Parathyroid adenoma (tissue), 2 donors: Measurements from ENCODE around the gene FLT1.

ENCODE experiments used
- H2AFZ ChIP-seq: fragments of 300-600 bp; sonication (generic); one replicate; pipeline ENCODE4 v1.7.0; 2017; ENCODE audit warnings: antibody characterized with exemption, mild to moderate bottlenecking
- H3K27ac ChIP-seq: fragments of 300-600 bp; sonication (generic); one replicate; pipeline ENCODE4 v1.7.0; 2017
- H3K27me3 ChIP-seq: fragments of 300-600 bp; sonication (generic); one replicate; pipeline ENCODE4 v1.7.0; 2017; ENCODE audit warnings: low read length; ENCODE audit not compliant: control insufficient read depth, insufficient read depth
- H3K36me3 ChIP-seq: fragments of 300-600 bp; sonication (generic); one replicate; pipeline ENCODE4 v1.7.0; 2017; ENCODE audit warnings: low read length; ENCODE audit not compliant: control insufficient read depth, insufficient read depth
- H3K4me1 ChIP-seq: fragments of 300-600 bp; sonication (generic); one replicate; pipeline ENCODE4 v1.7.0; 2017; ENCODE audit warnings: control low read depth
- H3K4me2 ChIP-seq: fragments of 300-600 bp; sonication (generic); one replicate; pipeline ENCODE4 v1.7.0; 2017; ENCODE audit warnings: low read length
- H3K4me3 ChIP-seq: fragments of 300-600 bp; sonication (generic); one replicate; pipeline ENCODE4 v1.7.0; 2017; ENCODE audit warnings: low read depth, low read length
- H3K79me2 ChIP-seq: fragments of 300-600 bp; sonication (generic); one replicate; pipeline ENCODE4 v1.7.0; 2017; ENCODE audit warnings: control low read depth
- H3K9ac ChIP-seq: fragments of 300-600 bp; sonication (generic); one replicate; pipeline ENCODE4 v1.7.0; 2017; ENCODE audit warnings: mild to moderate bottlenecking
- H3K9me3 ChIP-seq: fragments of 300-600 bp; sonication (generic); one replicate; pipeline ENCODE4 v1.7.0; 2017; ENCODE audit warnings: low read length; ENCODE audit not compliant: control insufficient read depth
- CTCF ChIP-seq: fragments of 300-600 bp; sonication (generic); IDR thresholded peaks from one replicate; pipeline ENCODE4 v1.7.0; 2017; ENCODE audit warnings: antibody characterized with exemption, mild to moderate bottlenecking
- donor health status: primary hyperparathyroidism.

Gene FLT1

GRCh38 chr13:28529836-28530235 lies 34.9 kb upstream of the FLT1 start:
- TF ChIP-seq CTCF: no peak
- Histone ChIP-seq H3K4me1 (no peaks in the 10 kb centered on the region), H3K9ac (no peak overlapping the region), H3K27ac (no peak overlapping the region), H2AFZ (no peak overlapping the region), H3K36me3 (no peaks in the 10 kb centered on the region), H3K4me2 (no peak overlapping the region), H3K27me3 (no peaks in the 10 kb centered on the region), H3K4me3 (no peak overlapping the region), H3K79me2 (no peaks in the 10 kb centered on the region), H3K9me3 (no peaks in the 10 kb centered on the region)

GRCh38 chr13:28528848-28529247 lies 33.9 kb upstream of the FLT1 start:
- Histone ChIP-seq H3K9ac (no peak overlapping the region), H3K27me3 (no peaks in the 10 kb centered on the region), H3K4me3 (no peak overlapping the region), H3K27ac (no peak overlapping the region), H3K36me3 (no peaks in the 10 kb centered on the region), H3K79me2 (no peaks in the 10 kb centered on the region), H3K4me1 (no peaks in the 10 kb centered on the region), H3K4me2 (no peak overlapping the region), H2AFZ (no peak overlapping the region), H3K9me3 (no peaks in the 10 kb centered on the region)
- TF ChIP-seq CTCF: no peak

GRCh38 chr13:28528388-28528787 lies 33.5 kb upstream of the FLT1 start:
- Histone ChIP-seq H3K9me3 (no peaks in the 10 kb centered on the region), H3K9ac (no peak overlapping the region), H3K4me1 (no peaks in the 10 kb centered on the region), H3K4me2 (no peak overlapping the region), H3K36me3 (no peaks in the 10 kb centered on the region), H3K27me3 (no peaks in the 10 kb centered on the region), H2AFZ (no peak overlapping the region), H3K27ac (no peak overlapping the region), H3K4me3 (no peak overlapping the region), H3K79me2 (no peaks in the 10 kb centered on the region)
- no peak for TF ChIP-seq CTCF

GRCh38 chr13:28527629-28528028 lies 32.7 kb upstream of the FLT1 start:
- no peak for TF ChIP-seq CTCF
- H3K9ac ChIP-seq: no peak overlapping the region
- no peak overlapping the region for H2AFZ ChIP-seq
- H3K36me3 ChIP-seq: no peaks in the 10 kb centered on the region
- no peaks in the 10 kb centered on the region for H3K4me1 ChIP-seq
- H3K9me3 ChIP-seq: no peaks in the 10 kb centered on the region
- no peak overlapping the region for H3K27ac ChIP-seq
- H3K79me2 ChIP-seq: no peaks in the 10 kb centered on the region
- no peak overlapping the region for H3K4me2 ChIP-seq
- no peaks in the 10 kb centered on the region for H3K27me3 ChIP-seq
- no peak overlapping the region for H3K4me3 ChIP-seq

GRCh38 chr13:28526876-28527275 lies 31.9 kb upstream of the FLT1 start:
- Histone ChIP-seq H3K4me1 (no peaks in the 10 kb centered on the region), H3K4me2 (no peak overlapping the region), H3K79me2 (no peaks in the 10 kb centered on the region), H3K36me3 (no peaks in the 10 kb centered on the region), H3K9me3 (no peaks in the 10 kb centered on the region), H3K27me3 (no peaks in the 10 kb centered on the region), H2AFZ (no peak overlapping the region), H3K4me3 (no peak overlapping the region), H3K27ac (no peak overlapping the region), H3K9ac (no peak overlapping the region)
- no peak for TF ChIP-seq CTCF
